GM19467 (cell line): ENCODE measurements around the gene EFNA1.
A peak's percentile ranks its signal among the peaks of the same experiment; 100 is the strongest.

ENCODE experiments used
- ATAC-seq: cut with Tn5 transposase; IDR thresholded peaks from one replicate; pipeline ENCODE4 v1.9.1; 2021; ENCODE audit warnings: mild to moderate bottlenecking, moderate library complexity; ENCODE audit not compliant: unreplicated experiment

EFNA1 gene

DNA sequence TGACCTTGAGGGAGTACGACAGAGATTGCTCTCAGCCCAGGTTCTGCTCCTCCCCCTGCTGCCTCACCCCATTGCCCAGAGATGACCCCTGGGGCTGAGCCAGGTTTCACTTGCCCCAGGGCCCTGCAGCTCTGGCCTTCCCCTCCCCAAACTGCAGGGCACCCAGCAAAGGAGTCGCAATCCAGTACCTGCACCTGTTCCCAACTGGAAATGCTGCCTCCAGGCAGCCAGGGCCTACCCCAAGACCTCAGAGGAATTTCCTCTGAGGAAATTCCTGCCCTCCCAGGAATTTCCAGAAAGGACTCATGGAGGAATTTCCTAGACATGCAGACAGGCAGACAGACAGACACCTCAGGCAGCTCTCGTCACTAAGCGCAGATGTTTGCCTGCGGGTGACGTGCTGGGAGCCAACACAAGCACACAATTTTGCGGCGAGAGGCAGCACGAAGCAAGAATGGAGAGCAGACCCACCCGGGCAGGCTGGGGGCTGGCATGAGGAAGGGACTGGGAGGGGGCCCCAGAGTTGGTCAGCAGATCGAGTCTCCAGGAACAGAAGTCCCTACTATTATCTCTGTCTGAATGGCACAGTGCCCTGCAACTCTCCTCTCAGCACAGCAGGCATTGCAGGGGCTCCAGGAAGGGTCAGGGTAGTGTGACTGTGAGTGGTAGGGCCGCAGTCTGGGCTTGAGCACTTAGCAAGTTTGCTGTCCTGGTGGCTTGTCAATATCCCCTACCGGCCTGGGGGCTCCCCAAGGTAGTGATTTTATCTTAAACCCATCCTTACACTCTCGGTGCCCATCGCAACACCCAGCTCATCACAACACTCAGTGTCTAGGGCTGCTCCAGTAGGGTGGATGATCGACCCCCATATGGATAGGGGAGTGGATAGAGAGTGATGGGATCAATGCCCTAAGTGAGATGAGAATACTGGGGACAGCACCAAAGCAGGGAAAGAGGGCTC lies 2.9 kb upstream of the EFNA1 start:
- ATAC-seq: no peak

DNA sequence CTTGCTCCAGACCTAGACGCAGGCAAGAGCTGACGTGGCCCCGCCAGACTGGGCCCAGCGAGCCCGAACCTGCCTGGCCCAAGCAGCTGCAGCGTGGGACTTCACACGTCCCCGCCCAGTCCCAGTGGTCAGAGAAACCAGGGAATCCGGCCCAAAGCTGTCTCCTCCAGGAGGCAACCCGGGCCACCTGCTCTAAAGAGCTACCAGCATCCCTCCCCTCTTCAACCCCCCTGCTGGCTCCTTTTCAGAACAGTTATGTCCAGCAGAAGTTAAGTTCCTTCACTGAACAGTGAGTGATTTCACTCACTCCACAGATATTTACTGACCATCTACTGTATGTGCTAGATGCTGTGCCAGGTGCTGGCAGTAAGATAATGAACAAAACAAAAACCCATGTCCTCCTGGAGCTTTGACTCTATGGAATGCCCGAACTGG lies 2.1 kb upstream of the EFNA1 start:
- ATAC-seq: no peak

DNA sequence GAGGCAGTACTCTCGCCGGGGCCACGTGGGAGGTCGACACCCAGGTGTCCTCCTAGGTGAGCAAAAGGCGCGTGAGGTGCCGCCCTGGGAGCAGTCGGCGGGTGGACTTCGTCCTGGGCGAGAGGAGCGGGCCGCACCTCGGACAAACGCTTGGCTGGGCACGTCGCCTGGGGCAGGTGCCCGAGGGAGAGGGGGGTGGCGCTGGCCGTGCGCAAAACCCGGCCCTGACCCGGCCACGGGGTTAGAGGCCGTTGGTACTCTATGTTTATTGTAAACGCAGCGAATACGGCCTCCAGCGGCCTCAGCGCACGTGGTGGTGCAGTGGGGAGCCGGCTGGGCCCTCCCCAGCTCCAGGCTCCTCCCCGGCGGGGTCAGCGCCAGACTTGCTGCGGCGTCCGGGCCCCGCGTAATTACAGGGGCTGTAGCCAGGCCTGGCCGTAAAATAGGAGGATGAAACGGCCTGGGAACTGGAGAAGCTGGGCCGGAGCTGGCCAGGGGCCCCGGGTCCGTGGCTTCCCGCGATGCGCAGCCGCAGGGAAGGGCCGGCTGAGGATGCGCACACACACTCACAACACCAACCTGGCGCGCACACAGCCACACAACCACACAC lies 1.6 kb upstream of the EFNA1 start:
- no peak for ATAC-seq

- no peak for ATAC-seq
Observed at GRCh38 chr1:155126556-155127104, 1.0 kb upstream of the EFNA1 start.

GRCh38 chr1:155127967-155128754 lies 485 bp downstream of the EFNA1 start:
- no peak for ATAC-seq

GRCh38 chr1:155128755-155129473 lies 1.2 kb downstream of the EFNA1 start:
- ATAC-seq: no peak

DNA sequence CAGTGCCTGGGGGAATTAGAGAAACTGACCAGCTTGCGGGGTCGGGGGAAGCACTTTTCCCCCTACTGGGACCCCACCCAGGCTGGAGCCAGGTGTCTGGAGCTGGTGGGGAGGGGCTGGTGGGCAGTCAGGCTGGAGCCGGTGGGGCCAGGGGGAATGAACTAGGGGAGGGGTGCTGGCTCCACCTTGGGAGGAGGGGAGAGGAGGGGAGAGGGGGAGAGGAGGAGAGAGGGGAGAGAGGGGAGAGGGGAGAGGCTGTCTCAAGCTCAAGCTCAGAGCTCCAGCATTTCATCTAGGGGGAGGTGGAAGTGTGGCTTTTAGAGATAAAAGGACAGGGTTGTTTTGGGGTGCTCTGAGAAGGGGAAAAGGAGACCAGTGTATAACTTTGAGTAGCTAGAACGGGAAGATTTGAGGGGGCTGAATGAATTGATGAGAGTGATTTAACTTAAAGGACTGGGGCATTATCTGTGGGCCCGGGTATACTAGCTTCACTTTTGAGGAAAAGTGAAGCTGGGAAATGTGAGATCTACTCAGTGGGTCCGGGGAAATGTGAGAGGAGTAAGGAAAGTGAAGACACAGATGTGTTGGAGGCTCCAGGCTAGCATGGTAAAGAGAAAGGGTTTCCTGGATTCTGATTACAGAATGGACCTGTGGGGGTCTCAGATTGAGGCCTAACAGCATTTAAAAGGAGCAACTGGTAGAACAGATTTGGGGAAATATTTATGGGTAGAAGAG lies 2.8 kb downstream of the EFNA1 start:
- no peak for ATAC-seq

DNA sequence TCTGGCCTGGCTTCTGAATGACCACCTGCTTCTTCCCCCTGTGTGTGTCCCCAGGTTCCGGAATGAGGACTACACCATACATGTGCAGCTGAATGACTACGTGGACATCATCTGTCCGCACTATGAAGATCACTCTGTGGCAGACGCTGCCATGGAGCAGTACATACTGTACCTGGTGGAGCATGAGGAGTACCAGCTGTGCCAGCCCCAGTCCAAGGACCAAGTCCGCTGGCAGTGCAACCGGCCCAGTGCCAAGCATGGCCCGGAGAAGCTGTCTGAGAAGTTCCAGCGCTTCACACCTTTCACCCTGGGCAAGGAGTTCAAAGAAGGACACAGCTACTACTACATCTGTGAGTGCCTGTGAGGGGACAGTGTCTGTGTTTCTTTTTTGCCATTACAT lies 3.6 kb downstream of the EFNA1 start:
- ATAC-seq: no peak

DNA sequence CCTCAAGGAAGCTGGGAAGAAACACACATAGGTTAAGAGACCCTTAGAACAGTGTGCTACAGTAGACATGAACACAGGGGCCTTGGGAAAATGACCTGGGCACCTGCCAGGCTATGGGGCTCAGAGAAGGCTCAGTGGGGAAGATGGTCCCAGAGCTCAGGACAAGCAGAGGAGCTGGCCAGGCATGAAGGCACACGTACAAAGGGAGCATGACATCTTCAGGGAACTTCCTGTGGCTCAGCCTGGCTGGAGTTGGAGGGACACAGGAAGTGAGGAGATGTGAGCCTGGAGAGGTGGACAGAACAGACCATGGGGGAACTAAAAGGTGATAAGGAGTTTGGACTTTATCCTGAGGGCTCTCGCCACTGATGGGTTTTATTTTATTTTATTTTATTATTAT lies 4.2 kb downstream of the EFNA1 start:
- ATAC-seq: no peak

GRCh38 chr1:155133799-155134281 lies 6.2 kb downstream of the EFNA1 start:
- no peak for ATAC-seq

GRCh38 chr1:155134322-155134721 lies 6.6 kb downstream of the EFNA1 start:
- ATAC-seq: no peak

DNA sequence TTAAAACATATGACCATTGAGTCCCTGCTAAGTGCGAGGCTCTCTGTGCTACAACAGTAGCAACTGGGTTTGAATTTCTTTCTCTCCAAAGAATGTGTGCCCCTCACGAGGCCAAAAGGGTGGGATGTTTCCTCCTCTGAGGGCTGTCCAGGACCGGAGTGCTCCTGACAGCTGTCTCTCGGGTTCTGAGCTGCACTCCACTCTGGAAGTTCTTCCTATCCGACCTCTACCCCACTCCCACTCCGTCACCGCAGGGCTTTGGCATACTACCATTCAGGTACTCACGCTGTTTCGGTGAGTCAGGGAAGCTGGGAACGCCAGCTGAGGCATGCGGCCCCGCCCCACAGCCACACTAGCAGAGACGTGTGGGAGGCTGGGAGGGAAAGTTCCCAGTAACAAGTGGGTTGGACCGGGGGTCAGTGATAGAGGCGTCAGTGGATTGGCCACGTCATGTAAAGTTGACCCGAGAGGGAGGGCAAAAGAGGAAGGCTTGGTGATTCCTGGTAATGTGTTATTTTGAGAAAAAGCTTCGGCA lies 7.3 kb downstream of the EFNA1 start:
- ATAC-seq: no peak

GRCh38 chr1:155135415-155136028 lies 7.8 kb downstream of the EFNA1 start, which contains the start of gene SLC50A1:
TSS of gene SLC50A1 (plus strand) at chr1:155135852. CDS start at chr1:155135912, 60 bp downstream.
- peak; percentile 83 for ATAC-seq

DNA sequence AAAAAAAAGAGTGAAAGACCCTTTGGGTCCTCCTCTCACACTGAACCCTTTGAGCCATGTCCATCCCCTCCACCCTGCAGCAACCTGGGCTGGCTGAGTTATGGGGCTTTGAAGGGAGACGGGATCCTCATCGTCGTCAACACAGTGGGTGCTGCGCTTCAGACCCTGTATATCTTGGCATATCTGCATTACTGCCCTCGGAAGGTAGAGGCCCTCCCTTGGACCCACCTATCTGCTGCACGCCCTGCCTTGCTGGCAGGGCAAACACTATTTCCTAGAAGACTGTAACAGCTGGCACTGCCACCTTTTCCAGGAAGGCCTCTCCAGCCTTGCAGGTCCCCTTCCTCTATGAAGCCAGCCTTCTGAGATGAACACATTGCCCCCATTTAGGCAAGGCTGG lies 9.1 kb downstream of the EFNA1 start:
- no peak for ATAC-seq

DNA sequence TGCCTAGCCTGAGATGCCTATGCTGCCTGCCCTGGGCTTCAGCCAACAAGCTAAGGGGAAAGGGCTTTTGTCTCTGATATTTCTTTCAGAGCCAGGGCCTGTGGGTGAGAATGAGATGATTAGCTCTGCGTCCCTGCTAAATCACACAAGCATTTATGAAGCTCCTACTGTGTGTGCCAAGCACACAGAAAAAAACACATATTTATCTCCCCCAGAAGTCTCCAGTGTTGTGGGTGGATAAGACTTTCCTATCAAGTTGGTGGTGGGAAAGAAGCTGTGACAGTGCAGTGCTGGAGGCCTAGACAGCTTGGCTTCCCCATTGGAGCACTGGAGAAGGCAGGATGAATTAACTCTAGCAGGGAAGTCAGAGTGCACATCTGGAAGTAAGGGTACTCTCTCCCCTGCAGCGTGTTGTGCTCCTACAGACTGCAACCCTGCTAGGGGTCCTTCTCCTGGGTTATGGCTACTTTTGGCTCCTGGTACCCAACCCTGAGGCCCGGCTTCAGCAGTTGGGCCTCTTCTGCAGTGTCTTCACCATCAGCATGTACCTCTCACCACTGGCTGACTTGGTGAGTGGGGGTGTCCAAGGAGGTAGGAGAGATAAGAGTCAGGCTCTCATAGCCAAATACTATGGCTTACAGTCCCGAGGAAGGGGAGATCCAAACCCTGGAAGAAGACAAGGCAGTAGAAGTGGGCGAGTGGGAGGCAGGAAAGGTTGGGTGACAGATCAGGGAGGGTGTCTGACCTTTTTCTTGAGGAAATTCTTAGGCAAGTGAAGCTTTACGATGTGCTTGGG lies 9.7 kb downstream of the EFNA1 start:
- no peak for ATAC-seq

DNA sequence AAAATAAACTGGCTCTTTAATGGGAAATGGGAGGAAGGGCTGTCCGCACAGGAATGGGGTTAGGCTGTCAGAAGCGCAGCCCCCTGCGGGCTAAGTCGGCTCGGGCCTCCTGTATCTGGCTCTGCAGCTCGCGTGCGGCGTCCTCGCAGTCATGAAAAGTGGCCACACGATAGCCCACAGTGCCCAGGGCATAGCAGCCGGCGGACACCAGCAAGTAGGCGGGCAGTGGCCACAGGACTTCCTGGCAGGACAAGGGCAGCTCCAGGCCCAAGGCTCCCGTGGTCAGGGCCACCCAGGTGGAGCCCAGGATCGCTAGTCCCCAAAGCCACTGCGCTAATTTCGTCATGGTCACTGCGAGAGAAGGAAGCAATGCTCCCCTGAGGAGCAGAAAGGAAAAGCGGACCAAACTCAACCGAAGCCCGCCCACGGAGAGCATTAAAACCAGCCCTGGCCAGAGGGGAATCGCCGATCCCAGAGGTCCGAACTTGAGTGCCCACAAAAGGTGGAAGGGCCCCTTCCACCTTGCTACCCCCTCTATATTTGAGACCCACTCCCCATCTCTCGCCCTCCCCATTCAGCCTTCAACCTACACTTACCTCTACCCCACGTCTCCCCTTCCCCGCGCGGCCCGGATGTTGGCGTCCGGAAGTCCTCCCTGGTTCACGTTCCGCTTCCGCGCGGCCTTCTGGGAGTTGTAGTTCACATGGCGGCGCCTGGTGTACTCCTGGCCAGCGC lies 12.4 kb downstream of the EFNA1 start, which contains the start of gene DPM3:
DPM3 (minus strand) TSS at position 637 of the 735 bp plus-strand sequence; CDS start at position 346, 291 bp downstream.
- ATAC-seq: peak; percentile 40

DNA sequence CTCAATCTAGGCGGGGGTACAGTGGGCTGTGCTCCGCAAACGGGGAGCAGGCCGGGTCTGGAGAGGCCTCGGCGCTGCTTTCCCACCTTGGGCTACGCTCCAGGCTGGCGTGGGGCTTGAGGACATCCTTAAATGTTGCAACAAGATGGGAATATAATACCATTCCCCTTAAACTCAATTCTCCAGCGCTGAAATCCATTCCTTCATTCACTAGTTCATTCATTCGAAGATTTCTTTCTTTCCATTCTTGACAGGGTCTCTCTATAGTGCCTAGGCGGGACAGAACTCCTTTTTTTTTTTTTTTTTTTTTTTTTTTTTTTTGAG lies 12.9 kb downstream of the EFNA1 start:
- no peak for ATAC-seq
